ENCODE results near the gene SCNN1A. TPM values are rescaled to one million over a fixed set of nuclear protein-coding genes. Genes with fewer than 3 reads are reported as not detected.

Gene SCNN1A
- total and polyA plus RNA-seq, 2 of the 13 experiments (the other 11 are each of a cell fraction or from before 2014, with no cell fraction given): 1.5 to 14.6 TPM

DNA sequence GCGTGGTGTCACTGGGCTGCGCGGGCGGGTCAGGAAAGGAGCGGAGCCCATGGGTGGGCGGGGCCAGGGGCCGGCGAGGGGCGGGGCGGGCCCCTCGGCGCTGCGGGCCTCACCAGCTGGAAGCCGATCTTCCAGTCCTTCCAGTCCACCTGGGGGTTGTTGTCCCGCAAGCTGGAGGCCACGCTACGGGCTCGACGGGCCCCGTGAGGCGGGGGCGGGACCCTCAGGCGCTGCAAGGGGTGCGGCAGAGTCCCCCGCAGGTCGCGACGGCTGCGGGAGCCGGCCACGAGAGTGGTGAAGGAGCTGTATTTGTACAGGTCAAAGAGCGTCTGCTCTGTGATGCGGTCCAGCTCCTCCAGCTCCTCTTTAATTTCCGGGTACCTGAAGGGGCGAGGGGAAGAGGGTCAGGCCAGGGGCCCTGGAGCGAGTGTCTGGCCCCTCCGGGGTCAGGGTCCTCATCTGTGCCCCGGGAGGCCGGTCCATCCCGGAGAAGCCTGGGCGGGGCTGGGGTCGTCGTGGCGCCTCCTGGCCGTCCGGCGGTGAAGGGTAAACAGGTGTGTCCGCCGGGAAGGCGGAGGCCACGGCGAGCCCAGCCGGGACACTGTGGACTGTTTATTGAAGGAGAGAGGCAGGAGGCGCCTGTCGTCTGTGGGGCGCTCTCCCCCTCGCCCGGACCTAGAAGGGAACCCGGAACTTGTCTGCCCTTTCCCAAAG is 11.9 kb downstream of the SCNN1A start (continued):
- no peak; the same call in 1 of the 2 replicates for TF ChIP-seq HMGXB3 (CRISPR knock-in tag; IDR thresholded peaks at IDR 0.05; ENCODE audit: borderline replicate concordance)
- TF ChIP-seq ZNF337 (CRISPR knock-in tag; IDR thresholded peaks at IDR 0.05; ENCODE audit: borderline replicate concordance, low read depth): no peak; the same call in 1 of the 2 replicates
- peak; percentile 76; the same call in 1 of the 2 replicates for TF ChIP-seq KDM3A (CRISPR knock-in tag; IDR thresholded peaks at IDR 0.05; ENCODE audit: low read depth)
- no peak for TF ChIP-seq ZEB1 (IDR thresholded peaks at IDR 0.05; ENCODE audit: insufficient replicate concordance, low read depth)
- no peak for TF ChIP-seq SP2 (CRISPR knock-in tag; IDR thresholded peaks at IDR 0.05)
- TF ChIP-seq UBTF (CRISPR knock-in tag; IDR thresholded peaks at IDR 0.05): peak; percentile 93
- 0 out of 2 replicates have a peak, but pooled peaks have one; percentile 21 for TF ChIP-seq BRCA1 (CRISPR knock-in tag; IDR thresholded peaks at IDR 0.05)
- TF ChIP-seq FOXP1 (IDR thresholded peaks at IDR 0.05): no peak
- peak; percentile 62 for TF ChIP-seq FOXP1 (CRISPR knock-in tag; IDR thresholded peaks at IDR 0.05)
- TF ChIP-seq PAX8 (CRISPR knock-in tag; IDR thresholded peaks at IDR 0.05; ENCODE audit: borderline replicate concordance): no peak
- no peak for TF ChIP-seq MAZ (IDR thresholded peaks at IDR 0.05; ENCODE audit: borderline replicate concordance, low read depth, low read length)
- TF ChIP-seq MAZ (CRISPR knock-in tag; IDR thresholded peaks at IDR 0.05; ENCODE audit: low read depth): peak; percentile 89
- TF ChIP-seq ZMYM4 (CRISPR knock-in tag; IDR thresholded peaks at IDR 0.05): no peak
- no peak; the same call in 1 of the 2 replicates for TF ChIP-seq ZNF83 (CRISPR knock-in tag; IDR thresholded peaks at IDR 0.05; ENCODE audit: borderline replicate concordance)
- TF ChIP-seq YY1 (IDR thresholded peaks at IDR 0.05; ENCODE audit: insufficient read depth, insufficient replicate concordance, low read depth, low read length): peak; percentile 17
- peak; percentile 74; the same call in 1 of the 2 replicates for TF ChIP-seq MXD4 (CRISPR knock-in tag; IDR thresholded peaks at IDR 0.05)
- TF ChIP-seq SIX4 (CRISPR knock-in tag; IDR thresholded peaks at IDR 0.05): 0 out of 2 replicates have a peak, but pooled peaks have one; percentile 37
- no peak for TF ChIP-seq NPAS2 (CRISPR knock-in tag; IDR thresholded peaks at IDR 0.05; ENCODE audit: borderline replicate concordance)
- no peak for TF ChIP-seq MYNN (CRISPR knock-in tag; IDR thresholded peaks at IDR 0.05; ENCODE audit: low read depth)
- TF ChIP-seq ZNF414 (CRISPR knock-in tag; IDR thresholded peaks at IDR 0.05): peak; percentile 61; the same call in 1 of the 2 replicates
- TF ChIP-seq FOXK1 (CRISPR knock-in tag; IDR thresholded peaks at IDR 0.05; ENCODE audit: borderline replicate concordance, low read depth): peak; percentile 73
- TF ChIP-seq PAWR (CRISPR knock-in tag; IDR thresholded peaks at IDR 0.05; ENCODE audit: borderline replicate concordance): no peak; the same call in 1 of the 2 replicates
- TF ChIP-seq ZNF230 (CRISPR knock-in tag; IDR thresholded peaks at IDR 0.05): peak; percentile 78; the same call in 1 of the 2 replicates

Data from HepG2 (cell line).